ENCODE results near the gene IFNL2.
"Not testable (repeated sequence)": the region's sequence is repeated elsewhere in the genome, so short reads cannot be mapped to it uniquely, and the experiment has no call there.

The IFNL2 gene

GRCh38 chr19:39253374-39254149 lies 14.6 kb upstream of the IFNL2 start:
- DNase-seq (ENCODE audit: low read depth): no peak

DNA sequence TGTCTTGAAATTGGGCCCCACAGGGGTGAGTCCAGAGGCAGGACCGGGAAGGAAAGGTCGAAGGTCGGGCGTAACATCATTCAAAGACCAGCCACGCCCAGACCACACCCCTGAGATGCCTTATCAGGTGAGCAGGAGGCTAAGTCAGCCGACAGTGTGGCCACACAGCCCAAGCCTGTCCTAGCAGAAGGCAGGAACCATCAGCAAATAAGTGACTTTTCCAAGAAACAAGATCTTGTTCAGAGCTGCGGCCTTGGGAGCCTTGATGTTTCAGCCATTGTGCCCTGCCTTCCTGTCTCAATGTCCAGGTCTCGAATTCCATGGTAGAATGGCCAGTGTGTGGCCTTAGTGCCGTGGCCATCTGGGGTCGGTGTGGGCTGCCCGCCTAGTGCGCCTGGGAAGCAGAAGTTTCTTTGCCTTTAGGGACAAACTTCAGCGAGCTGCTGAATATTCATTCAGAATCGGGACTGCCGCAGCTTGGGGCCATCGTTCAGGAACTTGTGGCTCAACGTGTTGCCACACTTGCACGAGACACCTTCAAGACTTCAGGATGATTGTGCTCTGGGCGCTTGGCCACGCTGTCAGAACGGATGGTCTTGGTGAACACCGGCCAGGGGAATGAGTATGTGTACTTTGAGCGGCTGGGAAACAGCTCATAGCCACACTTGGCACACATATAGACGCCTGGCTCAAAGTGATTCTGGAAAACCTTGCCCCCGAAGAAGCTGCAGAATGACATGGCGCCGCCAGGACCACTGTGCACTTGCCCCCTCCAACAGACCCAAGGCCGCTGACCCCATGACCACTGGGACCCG lies 13.5 kb upstream of the IFNL2 start:
- DNase-seq (ENCODE audit: low read depth): no peak

- no peak for DNase-seq (ENCODE audit: low read depth)
Observed at GRCh38 chr19:39257227-39257626, 11.0 kb upstream of the IFNL2 start.

DNA sequence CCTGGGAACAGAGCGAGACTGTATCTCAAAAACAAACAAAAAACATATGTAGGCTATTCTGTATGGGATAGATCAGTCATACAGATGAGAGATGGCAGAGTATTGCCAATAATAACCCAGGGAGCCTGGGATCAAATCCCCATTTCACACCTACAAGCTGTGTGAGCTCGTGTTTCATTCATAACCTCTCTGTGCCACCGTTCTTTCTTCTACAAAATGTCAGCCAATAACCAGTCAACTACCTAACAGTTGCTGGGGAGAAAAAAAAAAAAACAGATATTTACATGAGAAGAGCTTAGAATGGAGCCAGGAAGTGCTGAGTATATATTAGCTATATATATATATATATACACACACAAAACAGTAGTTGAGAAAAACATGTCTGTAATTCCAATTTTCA lies 6.5 kb upstream of the IFNL2 start:
- DNase-seq (ENCODE audit: low read depth): no peak

DNA sequence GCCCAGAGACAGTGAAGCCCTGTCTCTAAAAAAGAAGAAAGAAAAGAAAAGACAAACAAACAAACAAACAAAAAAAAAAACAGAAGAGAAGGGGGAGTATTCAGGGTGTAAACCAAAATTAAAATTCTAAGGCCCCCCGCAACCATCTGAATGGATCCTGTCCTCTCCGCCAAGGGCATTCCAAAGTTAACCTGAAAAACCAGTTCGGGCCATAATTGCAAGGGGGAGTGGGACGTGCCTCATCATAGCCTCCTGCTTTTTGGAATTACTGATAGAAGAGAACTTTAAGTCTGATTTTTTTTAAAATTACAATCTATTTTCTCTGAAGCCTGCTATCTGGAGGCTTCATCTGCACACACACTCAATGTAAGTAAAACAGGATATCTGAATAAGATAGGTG lies 5.7 kb upstream of the IFNL2 start:
- DNase-seq (ENCODE audit: low read depth): no peak

- no peak for DNase-seq (ENCODE audit: low read depth)
Observed at GRCh38 chr19:39263912-39264305, 4.3 kb upstream of the IFNL2 start.

GRCh38 chr19:39264306-39265290 lies 3.6 kb upstream of the IFNL2 start:
- DNase-seq (ENCODE audit: low read depth): no peak

GRCh38 chr19:39265321-39265916 lies 2.8 kb upstream of the IFNL2 start:
- DNase-seq (ENCODE audit: low read depth): no peak

DNA sequence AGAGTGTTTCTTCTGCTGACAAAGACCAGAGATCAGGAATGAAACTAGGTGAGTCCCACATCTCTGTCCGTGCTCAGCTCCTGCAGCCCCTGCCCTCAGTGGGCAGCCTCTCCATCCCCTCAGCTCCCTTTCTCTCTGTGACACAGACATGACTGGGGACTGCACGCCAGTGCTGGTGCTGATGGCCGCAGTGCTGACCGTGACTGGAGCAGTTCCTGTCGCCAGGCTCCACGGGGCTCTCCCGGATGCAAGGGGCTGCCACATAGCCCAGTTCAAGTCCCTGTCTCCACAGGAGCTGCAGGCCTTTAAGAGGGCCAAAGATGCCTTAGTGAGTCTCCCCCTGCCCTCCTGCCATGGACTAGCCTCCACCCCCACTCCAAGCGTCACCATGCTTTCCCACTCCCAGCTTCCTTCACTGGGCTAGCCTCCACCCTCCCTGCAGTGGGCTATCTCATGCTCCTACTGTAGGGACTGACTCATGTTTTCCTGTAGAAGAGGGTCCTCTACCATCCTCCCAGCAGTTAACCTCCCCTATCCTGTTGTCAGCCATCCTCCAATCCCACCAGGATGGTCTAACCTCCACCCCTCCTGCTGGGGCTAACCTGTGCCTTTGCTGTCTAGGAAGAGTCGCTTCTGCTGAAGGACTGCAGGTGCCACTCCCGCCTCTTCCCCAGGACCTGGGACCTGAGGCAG lies 481 bp downstream of the IFNL2 start:
- DNase-seq (ENCODE audit: low read depth): not testable (repeated sequence)

GRCh38 chr19:39269369-39269768 lies 1.2 kb downstream of the IFNL2 start:
- DNase-seq (ENCODE audit: low read depth): not testable (repeated sequence)

GRCh38 chr19:39270036-39270871 lies 2.1 kb downstream of the IFNL2 start:
- no peak for DNase-seq (ENCODE audit: low read depth)

DNA sequence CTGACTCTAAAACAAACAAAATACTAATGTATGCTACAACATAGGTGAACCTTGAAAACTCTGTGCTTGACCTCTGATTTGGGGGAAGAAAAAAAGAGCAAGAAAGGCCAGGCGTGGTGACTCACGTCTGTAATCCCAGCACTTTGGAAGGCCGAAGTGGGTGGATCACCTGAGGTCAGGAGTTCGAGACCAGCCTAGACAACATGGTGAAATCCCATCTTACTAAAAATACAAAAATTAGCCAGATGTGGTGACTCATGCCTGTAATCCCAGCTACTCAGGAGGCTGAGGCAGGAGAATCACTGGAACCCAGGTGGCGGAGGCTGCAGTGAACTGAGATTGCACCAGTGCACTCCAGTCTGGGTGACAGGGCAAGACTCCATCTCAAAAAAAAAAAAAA lies 5.7 kb downstream of the IFNL2 start:
- not testable (repeated sequence) for DNase-seq (ENCODE audit: low read depth)

DNA sequence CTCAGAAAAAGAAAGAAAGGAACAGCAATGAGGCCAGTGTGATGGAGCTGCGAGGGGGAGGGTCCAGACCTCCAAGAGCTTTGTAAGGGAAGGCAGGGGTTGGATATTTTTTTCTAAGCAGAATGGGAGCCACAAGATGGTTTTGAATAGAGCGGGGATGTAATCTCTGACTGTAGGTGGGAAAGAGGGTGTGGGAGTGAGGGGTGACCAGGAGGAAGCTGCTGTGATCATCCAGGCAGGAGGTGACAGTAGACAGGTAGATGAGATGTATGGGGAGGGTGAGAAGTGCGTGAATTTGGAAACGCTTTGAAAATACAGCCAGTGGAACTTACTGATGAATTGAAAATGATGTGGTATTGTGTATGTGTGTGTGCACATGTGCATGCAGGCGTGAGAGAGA lies 7.4 kb downstream of the IFNL2 start:
- no peak for DNase-seq (ENCODE audit: low read depth)

- no peak for DNase-seq (ENCODE audit: low read depth)
Observed at GRCh38 chr19:39276740-39277139, 8.5 kb downstream of the IFNL2 start.

DNA sequence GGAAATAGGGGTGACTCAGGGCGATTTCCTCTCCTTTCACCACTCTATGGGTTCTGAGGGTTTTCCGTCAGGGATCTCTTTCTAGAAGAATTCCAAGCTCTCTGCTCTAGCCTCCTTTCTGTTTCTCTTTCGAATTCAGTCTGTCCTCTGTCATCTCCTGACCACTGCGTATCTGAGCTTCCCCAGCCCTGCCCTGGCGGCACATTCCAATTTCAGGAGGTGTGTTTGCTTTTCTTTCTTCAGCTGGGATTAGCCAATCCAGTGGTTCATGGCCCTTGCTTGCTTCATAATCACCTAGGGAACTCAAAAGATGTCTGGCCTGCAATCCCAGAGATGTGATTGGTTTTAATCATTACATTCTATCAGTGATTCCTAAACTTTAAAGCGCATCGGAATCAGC lies 9.4 kb downstream of the IFNL2 start:
- no peak for DNase-seq (ENCODE audit: low read depth)

DNA sequence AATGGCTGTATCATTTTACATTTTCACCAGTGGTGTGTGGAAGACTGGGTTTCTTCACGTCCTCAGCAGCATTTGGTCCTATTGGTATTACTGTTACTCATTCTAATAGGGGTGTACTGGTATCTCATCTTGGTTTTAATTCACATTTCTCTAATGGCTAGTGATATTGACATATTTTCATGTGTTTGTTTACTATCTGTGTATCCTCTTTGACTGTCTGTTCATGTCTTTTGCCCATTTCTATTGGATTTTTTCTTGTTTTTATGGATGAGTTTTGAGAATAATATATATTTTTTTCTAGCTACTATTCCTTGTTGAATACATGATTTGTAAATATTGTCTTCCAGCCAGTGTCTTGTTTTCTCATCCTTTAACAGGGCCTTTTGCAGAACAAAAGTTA lies 13.8 kb downstream of the IFNL2 start:
- no peak for DNase-seq (ENCODE audit: low read depth)

- no peak for DNase-seq (ENCODE audit: low read depth)
Observed at GRCh38 chr19:39284032-39284431, 15.8 kb downstream of the IFNL2 start.

DNA sequence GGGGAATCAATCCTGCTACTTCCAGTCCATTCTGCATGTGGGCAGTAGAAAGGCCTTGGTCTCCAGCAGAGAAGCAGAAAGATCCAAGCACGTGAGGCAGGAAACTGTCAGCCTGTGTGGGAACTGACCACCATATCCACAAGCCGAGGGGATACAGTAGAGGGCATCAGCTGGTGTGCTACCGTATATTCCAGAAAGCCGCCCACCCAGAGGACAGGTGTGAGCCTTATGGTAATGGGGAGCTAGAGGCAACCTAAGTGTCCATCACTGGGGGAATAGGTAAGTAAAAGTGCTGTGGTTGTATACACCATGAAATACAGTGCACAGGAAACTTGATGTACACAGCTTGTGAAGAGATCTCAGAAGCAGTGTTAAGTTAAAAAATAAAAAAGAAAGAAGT lies 25.2 kb downstream of the IFNL2 start:
- no peak for DNase-seq (ENCODE audit: low read depth)

GRCh38 chr19:39296055-39296645 lies 28.0 kb downstream of the IFNL2 start, which contains the start of gene IFNL1:
Gene IFNL1, plus strand, starts transcription at chr19:39296407. Its CDS starts 15 bp downstream, at chr19:39296422.
- DNase-seq (ENCODE audit: low read depth): no peak

- no peak for DNase-seq (ENCODE audit: low read depth)
Observed at GRCh38 chr19:39296906-39297305, 28.7 kb downstream of the IFNL2 start.
